ENCODE measurements around the gene PPM1E. TPM values are rescaled to one million over a fixed set of nuclear protein-coding genes. Genes with fewer than 3 reads are reported as not detected.

The PPM1E gene
- total RNA-seq, 4 donors from 2014 or later = 0.14 TPM; not detected in 3

DNA sequence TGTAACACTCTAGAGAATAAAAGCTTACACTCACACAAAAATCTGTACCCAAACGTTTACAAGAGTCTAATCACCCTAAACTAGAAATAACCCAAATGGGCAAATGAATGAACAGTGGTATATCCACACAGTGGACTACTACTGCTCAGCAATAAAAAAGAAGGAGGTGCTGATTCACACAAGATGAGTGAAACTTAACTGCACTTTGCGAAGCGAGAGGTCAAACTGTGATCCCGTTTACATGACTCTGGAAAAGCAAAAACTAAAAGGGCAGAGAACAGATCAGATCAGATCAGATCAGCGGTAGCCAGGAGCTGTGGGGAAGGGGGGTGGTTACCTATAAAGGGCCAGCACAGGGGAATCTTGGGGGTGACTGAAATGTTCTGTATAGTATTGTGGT is 237.7 kb downstream of the PPM1E start:
- Histone ChIP-seq H3K9me3 (no peaks in the 10 kb centered on the region), H3K27ac (no peak overlapping the region), H3K36me3 (no peaks in the 10 kb centered on the region), H3K27me3 (no peaks in the 10 kb centered on the region), H3K4me3 (no peak overlapping the region), H3K4me1 (no peaks in the 10 kb centered on the region)
- 56 to 73% methylated on average over 5 of the region's 5 CpGs for WGBS, 2 donors (ENCODE audit: low coverage in 1 of 2)
- in situ Hi-C loops (cut with MboI; ENCODE audit: low pct_ligation_motif_present in 1 of 4, low pct_unique_long_range_greater_than_20kb in 1 of 4, low sequenced_read_pairs in 3 of 4) = loop anchor here in 3 of 4 donors (10.0 to 25.0 kb wide), 2 partner anchors 406 to 469 kb away; no protein-coding TSS in a partner anchor
- TF ChIP-seq, protein P1, sequence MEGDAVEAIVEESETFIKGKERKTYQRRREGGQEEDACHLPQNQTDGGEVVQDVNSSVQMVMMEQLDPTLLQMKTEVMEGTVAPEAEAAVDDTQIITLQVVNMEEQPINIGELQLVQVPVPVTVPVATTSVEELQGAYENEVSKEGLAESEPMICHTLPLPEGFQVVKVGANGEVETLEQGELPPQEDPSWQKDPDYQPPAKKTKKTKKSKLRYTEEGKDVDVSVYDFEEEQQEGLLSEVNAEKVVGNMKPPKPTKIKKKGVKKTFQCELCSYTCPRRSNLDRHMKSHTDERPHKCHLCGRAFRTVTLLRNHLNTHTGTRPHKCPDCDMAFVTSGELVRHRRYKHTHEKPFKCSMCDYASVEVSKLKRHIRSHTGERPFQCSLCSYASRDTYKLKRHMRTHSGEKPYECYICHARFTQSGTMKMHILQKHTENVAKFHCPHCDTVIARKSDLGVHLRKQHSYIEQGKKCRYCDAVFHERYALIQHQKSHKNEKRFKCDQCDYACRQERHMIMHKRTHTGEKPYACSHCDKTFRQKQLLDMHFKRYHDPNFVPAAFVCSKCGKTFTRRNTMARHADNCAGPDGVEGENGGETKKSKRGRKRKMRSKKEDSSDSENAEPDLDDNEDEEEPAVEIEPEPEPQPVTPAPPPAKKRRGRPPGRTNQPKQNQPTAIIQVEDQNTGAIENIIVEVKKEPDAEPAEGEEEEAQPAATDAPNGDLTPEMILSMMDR (IDR thresholded peaks at IDR 0.05) = no peak
- TF ChIP-seq POLR2AphosphoS5 (IDR thresholded peaks at IDR 0.05) = no peak
- TF ChIP-seq POLR2A (IDR thresholded peaks at IDR 0.05) = no peak
- TF ChIP-seq EP300 (IDR thresholded peaks at IDR 0.05; ENCODE audit: low read depth) = no peak
- intact Hi-C loops (cut with DNase I; ENCODE audit: low total_unique reads) = no loop called here
- no peak for DNase-seq

DNA sequence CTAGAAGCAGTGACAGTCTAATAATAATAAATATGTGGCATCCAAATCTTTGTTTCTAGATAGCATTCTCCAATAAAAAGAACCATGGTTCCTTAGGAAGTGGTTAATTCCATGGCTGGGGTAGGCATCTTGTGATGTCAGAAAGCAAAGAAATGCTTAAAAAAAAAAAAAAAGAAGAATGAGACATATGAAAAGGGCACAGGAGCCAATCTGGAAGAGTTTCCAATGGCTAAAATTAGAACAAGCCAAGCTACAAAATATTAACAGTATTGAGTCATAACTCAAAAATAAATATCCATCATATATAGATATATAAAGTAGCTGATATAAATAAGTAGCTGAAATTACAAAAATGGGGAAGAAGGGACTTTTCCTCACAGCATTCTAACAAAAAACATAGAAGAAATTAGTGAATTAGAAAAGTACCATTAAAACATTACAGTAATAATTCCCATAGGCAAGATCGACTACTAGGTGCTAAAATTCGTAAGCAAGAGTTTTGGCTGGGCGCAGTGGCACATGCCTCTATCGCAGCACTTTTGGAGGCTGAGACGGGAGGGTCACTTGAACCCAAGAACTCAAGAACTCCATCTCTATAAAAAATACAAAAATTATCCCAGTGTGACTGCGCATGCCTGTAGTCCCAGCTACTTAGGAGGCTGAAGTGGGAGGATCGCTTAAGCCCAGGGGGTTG is 239.7 kb downstream of the PPM1E start:
- DNase-seq = no peak
- Histone ChIP-seq H3K27ac (no peak overlapping the region), H3K4me1 (no peaks in the 10 kb centered on the region), H3K9me3 (no peaks in the 10 kb centered on the region), H3K36me3 (peaks cover 0 to 6% (median 2%) of the 10 kb centered on the region in 4 donors), H3K27me3 (no peaks in the 10 kb centered on the region), H3K4me3 (no peak overlapping the region)
- TF ChIP-seq, protein P1 (IDR thresholded peaks at IDR 0.05) = no peak
- no peak for TF ChIP-seq EP300 (IDR thresholded peaks at IDR 0.05; ENCODE audit: low read depth)
- no peak for TF ChIP-seq POLR2AphosphoS5 (IDR thresholded peaks at IDR 0.05)
- TF ChIP-seq POLR2A (IDR thresholded peaks at IDR 0.05) = no peak
- intact Hi-C loops (cut with DNase I; ENCODE audit: low total_unique reads) (no loop called here), in situ Hi-C loops (cut with MboI; ENCODE audit: low pct_ligation_motif_present in 1 of 4, low pct_unique_long_range_greater_than_20kb in 1 of 4, low sequenced_read_pairs in 3 of 4) (loop anchor here in 3 of 4 donors (10.0 to 25.0 kb wide), 2 partner anchors 408 to 471 kb away; no protein-coding TSS in a partner anchor)
- WGBS, 2 donors (ENCODE audit: low coverage in 1 of 2) = 96 to 97% methylated on average over 5 to 7 of the region's 7 CpGs

DNA sequence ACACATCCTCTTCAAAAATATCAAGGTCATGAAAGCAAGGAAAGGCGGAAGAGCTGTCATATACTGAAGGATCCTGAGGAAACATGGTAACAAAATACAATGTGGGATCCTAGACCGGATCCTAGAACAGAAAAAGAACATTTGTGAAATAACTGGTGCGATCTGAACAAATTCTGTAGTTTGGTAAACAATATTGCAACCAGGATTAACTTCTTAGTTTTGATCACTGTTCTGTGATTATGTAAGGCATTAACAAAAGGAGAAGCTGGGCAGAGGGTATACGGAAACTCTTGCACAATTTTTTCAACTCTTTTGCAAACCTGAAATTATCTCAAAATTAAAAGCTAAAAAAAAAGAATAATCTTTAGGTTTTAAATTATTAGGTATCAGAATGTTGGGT is 241.3 kb downstream of the PPM1E start:
- Histone ChIP-seq H3K36me3 (peaks cover 0 to 10% (median 2%) of the 10 kb centered on the region in 4 donors), H3K27ac (no peak overlapping the region), H3K4me1 (no peaks in the 10 kb centered on the region), H3K4me3 (no peak overlapping the region), H3K27me3 (no peaks in the 10 kb centered on the region), H3K9me3 (no peaks in the 10 kb centered on the region)
- in situ Hi-C loops (cut with MboI; ENCODE audit: low pct_ligation_motif_present in 1 of 4, low pct_unique_long_range_greater_than_20kb in 1 of 4, low sequenced_read_pairs in 3 of 4) (loop anchor here in 3 of 4 donors (10.0 to 25.0 kb wide), 2 partner anchors 410 to 472 kb away; no protein-coding TSS in a partner anchor), intact Hi-C loops (cut with DNase I; ENCODE audit: low total_unique reads) (no loop called here)
- TF ChIP-seq, protein P1 (IDR thresholded peaks at IDR 0.05) = no peak
- no peak for TF ChIP-seq EP300 (IDR thresholded peaks at IDR 0.05; ENCODE audit: low read depth)
- TF ChIP-seq POLR2AphosphoS5 (IDR thresholded peaks at IDR 0.05) = no peak
- TF ChIP-seq POLR2A (IDR thresholded peaks at IDR 0.05) = no peak
- 80% methylated on average over 4 of the region's 4 CpGs for WGBS, 2 donors (ENCODE audit: low coverage in 1 of 2)
- DNase-seq = no peak

DNA sequence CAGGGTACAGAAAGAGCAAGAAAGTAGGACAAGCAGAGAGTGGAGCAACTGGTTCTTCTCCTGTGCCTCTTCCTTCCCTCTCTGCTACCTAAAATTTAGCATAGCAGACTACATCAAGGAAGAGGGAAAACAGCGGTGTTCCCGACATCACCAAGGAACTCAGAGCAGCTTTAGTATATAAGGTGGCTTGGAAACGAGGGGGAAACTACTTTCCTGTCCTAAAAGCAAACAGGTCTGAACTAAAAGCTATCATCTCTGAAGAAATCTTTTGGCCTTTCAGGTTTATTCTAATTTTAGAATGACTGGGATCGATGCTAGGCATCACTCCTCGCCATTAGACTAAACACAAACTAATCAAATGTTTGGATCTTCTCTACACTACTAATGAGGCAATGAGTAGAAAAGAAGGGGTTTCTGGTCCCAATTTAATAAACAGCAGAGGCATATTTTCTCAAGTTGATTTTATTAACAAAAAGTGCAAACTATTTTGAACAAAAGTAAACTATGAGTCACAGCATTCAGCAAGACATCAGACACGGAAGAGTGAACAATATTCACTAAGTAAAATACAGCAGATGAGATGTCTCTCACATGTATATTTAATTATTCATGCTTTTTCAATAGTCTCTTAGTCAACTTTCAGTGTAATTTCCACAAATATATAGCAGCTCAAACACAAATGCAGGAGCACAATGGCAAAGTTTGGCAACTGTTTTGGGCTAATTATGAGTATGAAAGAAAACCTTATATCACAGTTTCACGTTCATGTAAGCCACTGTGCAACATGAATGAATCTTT is 242.3 kb downstream of the PPM1E start:
- H3K4me3 ChIP-seq = no peak overlapping the region
- no peak for DNase-seq
- peaks cover 0 to 10% (median 2%) of the 10 kb centered on the region in 4 donors for H3K36me3 ChIP-seq
- no peaks in the 10 kb centered on the region for H3K9me3 ChIP-seq
- intact Hi-C loops (cut with DNase I; ENCODE audit: low total_unique reads) (no loop called here), in situ Hi-C loops (cut with MboI; ENCODE audit: low pct_ligation_motif_present in 1 of 4, low pct_unique_long_range_greater_than_20kb in 1 of 4, low sequenced_read_pairs in 3 of 4) (loop anchor here in 3 of 4 donors (10.0 to 25.0 kb wide), 2 partner anchors 411 to 473 kb away; no protein-coding TSS in a partner anchor)
- 68 to 76% methylated on average over 7 of the region's 7 CpGs for WGBS, 2 donors (ENCODE audit: low coverage in 1 of 2)
- H3K27me3 ChIP-seq = no peaks in the 10 kb centered on the region
- no peaks in the 10 kb centered on the region for H3K4me1 ChIP-seq
- TF ChIP-seq, protein P1 (IDR thresholded peaks at IDR 0.05) = no peak
- TF ChIP-seq POLR2AphosphoS5 (IDR thresholded peaks at IDR 0.05) (no peak), EP300 (IDR thresholded peaks at IDR 0.05; ENCODE audit: low read depth) (no peak), POLR2A (IDR thresholded peaks at IDR 0.05) (no peak)
- no peak overlapping the region for H3K27ac ChIP-seq

All from transverse colon (tissue), 4 donors.